IPS DF 4.7 (cell line): ENCODE data around the gene IL17RB.

Source experiments
- DNase-seq: peaks from one replicate; pipeline ENCODE4 v3.0.0-alpha.2; 2013; ENCODE audit warnings: low spot score; ENCODE audit errors: extremely low read depth

Gene IL17RB

GRCh38 chr3:53812434-53812833 is 33.9 kb upstream of the IL17RB start:
- DNase-seq = no peak

GRCh38 chr3:53813229-53813628 is 33.1 kb upstream of the IL17RB start:
- no peak for DNase-seq

- no peak for DNase-seq
These were observed 32.5 kb upstream of the IL17RB start for GRCh38 chr3:53813876-53814275.

DNA sequence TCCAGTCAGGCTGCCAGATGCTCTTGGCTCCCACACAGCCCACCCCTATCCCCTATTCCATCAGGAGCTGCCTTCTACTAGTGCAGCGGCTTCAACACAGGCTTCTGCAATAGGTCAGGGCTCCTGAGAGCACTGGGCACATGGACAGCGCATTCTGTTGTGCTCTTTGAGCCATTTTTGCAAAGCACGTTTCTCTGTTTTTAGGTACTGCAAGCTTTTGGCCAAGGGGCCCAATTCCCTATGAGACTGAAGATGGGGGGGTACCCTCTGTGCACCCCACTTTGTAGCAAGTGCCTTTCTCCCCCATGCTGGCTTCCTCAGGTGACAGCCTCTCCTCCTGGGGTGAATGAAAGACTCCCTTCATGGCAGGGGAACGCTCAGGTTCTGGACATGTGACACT is 31.3 kb upstream of the IL17RB start:
- DNase-seq = no peak

GRCh38 chr3:53815651-53816050 is 30.7 kb upstream of the IL17RB start:
- DNase-seq = no peak

- no peak for DNase-seq
These were observed 29.9 kb upstream of the IL17RB start for GRCh38 chr3:53816425-53816824.

DNA sequence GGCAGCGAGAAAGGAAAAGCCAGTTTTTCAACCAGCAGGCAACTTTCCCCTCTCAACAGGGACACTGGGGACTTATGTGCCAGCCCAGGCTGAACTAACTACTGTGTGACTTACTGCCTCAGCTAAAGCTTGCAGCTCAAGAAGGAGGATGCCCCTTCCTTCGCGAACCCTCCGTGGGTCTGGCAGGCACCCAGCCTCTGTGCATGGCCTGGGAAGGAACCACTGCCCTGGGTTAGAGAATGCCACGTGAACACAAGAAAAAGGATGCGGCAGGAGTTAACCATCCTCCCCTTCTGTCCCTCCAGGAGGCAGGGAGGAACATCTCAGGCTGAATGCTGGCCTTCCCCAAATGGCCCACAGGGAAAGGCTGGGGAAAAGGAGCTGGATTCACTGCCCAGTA is 29.2 kb upstream of the IL17RB start:
- no peak for DNase-seq

- DNase-seq = no peak
These were observed 28.6 kb upstream of the IL17RB start for GRCh38 chr3:53817809-53818208.

DNA sequence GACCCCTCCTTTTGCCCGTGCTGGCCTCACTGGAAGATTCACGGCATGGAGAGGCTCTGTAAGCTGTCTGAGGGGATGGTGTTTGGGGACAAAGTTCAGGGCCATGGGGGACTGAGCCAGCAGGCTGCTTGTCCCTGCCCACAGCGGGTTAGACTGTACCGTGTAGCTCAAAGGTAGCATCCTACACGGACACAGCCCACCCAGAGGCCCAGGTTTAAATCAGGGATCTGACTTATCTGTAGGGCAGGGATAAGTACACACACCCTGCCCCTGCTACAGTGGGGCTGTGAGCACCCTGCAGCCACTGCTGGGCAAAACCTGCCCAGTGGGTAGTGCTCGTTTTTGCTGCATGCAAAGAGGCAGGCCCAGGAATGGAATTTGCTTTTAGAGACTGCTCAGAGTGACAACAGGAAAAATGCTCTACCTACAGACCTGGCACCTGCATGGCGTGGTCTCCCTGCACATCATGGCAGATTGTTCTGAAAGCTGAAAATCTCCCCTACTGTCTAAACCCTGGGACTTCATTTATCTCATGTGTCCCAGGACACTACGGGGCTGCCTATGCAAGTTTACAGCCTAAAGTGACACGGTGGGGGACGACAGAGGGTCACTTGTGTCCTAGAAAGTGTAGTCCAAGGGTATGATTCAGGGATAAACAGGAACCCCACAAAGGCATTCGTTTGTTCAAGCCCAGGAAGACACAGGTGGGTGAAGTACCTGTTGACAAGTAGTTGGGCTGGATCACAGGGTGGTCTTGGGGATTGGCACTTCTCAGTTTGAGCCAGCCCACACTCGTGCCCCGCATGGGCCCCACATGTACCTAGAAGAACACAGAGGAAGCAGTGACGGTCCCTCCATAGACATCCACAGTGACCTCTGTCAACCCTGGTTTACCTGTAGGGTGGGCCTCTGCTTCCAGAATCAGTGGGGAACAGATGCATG is 27.9 kb upstream of the IL17RB start:
- no peak for DNase-seq

GRCh38 chr3:53819163-53819868 is 27.1 kb upstream of the IL17RB start:
- no peak for DNase-seq

DNA sequence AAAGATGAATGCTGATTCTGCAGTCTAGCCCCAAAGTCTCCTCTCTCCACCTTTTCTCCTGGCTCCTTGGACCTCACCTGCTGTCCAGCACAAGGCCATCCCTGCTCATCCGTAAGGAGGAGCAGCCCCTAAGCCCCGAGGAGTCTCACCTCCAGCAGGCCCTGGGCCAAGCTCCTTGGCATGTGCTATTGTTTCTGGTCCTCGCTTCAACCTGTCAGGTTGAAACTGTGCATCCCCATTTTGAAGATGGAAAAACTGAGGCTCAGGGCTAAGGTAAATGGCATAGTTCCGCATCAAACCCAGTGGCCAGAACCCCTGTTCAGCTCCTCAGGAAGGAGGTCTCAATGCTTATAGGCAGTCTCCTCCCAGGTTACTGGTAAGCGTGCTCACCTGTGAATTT is 26.3 kb upstream of the IL17RB start:
- no peak for DNase-seq

DNA sequence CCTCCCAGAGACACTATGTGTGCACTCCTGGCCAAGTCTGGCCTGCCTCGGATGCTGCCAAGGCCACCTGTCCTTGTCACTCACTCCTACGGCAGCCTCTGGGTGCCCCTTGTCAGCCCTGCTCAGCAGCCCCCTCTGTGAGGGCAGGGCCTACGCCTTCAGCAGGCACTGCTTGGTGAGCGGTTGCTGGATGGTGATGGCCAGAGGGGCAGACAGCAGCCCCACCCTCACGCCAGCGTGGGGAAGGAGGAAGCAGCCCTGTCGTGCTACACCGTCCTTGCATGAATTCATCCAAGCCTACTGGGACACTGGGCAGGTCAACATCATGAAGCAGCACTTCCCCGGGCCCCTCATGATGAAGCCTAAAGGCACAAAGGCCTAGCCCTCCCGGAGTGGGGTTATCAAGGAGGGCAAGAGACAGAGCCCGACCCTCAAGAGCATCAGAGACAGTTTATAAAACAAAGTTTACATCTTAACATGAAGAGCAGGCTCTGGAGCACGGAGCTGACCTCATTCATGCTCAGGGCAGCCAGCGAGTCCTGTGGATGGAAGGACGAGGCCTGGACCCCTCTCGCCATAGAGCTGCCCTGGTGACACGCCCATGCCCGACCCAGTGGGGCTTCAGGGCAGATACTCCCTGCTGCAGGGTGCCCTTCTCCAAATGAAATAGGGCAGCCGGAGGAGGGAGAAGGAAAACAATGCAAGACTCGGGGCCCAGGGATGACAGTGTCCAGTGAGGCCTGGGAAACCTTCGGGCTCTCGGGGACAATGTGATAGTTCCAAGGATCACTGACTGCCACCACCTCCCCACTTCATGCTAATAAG is 25.4 kb upstream of the IL17RB start:
- no peak for DNase-seq

GRCh38 chr3:53821631-53822121 is 24.7 kb upstream of the IL17RB start:
- DNase-seq = no peak

- DNase-seq = no peak
These were observed 24.0 kb upstream of the IL17RB start for GRCh38 chr3:53822331-53822741.

- DNase-seq = no peak
These were observed 23.1 kb upstream of the IL17RB start for GRCh38 chr3:53823026-53823955.

DNA sequence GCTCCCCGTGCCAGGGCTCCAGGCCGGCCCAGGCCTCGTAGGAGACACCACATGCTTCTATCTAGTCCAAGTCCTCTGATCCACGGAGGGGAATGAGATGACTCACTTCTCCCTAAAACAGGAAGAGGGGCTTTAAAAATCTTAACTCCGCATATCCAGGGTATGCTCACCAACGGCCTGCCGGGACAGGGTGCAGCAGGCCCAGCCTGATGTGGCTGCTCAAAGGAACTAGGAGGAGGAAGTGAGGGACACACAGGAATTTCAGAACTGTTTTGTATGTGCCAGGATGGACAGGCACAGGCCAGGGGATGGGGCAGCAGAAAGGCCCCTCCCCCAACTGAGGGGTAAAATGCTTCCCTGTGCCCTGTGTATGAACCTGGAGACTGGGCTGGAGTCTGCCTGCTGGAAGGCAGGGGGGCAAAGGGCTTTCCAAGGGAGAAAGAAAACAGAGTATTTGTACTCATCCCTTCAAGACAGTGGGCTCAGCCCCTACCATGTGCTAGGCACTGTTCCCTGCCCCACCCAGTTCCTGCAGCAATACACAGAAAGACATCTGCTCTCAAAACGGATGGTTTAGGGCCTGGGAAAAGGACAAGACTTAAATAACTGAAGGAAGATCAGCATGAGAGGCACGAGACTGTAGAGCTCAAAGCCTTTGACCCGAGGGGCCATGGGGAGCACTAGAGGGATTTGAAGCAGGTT is 22.3 kb upstream of the IL17RB start:
- no peak for DNase-seq

GRCh38 chr3:53824795-53825194 is 21.6 kb upstream of the IL17RB start:
- no peak for DNase-seq

GRCh38 chr3:53826048-53826447 is 20.3 kb upstream of the IL17RB start:
- no peak for DNase-seq

GRCh38 chr3:53828581-53828980 is 17.8 kb upstream of the IL17RB start:
- no peak for DNase-seq

GRCh38 chr3:53829605-53830004 is 16.8 kb upstream of the IL17RB start:
- DNase-seq = no peak
